Fibroblast of the aortic adventitia (primary cell): ENCODE data around the gene RNF128. TPM values are rescaled to one million over a fixed set of nuclear protein-coding genes. Genes with fewer than 3 reads are reported as not detected.
A peak's percentile ranks its signal among the peaks of the same experiment; 100 is the strongest.

Experiments used
- DNase-seq: peaks from one replicate; pipeline ENCODE4 v3.0.0-alpha.2; 2010; ENCODE audit warnings: low read depth
- H3K4me3 ChIP-seq: 2 replicates; pipeline ENCODE4 v1.5.1; 2011; ENCODE audit warnings: low read depth, mild to moderate bottlenecking, control low read depth, low read length, moderate library complexity
- CTCF ChIP-seq: IDR thresholded peaks from 2 replicates; pipeline ENCODE4 v1.5.1; 2011; ENCODE audit warnings: mild to moderate bottlenecking, low read length, control low read depth, inconsistent platforms; ENCODE audit not compliant: insufficient read depth
- total RNA-seq: library from RNA; depleted of rRNA; stranded (reverse); fragments of >200 nt; gene quantifications from 2 replicates; pipeline ENCODE4 v1.2.3, GENCODE V29; 2012; ENCODE audit warnings: low replicate concordance

RNF128 gene
- total RNA-seq, 1 donor: 12.6 TPM

DNA sequence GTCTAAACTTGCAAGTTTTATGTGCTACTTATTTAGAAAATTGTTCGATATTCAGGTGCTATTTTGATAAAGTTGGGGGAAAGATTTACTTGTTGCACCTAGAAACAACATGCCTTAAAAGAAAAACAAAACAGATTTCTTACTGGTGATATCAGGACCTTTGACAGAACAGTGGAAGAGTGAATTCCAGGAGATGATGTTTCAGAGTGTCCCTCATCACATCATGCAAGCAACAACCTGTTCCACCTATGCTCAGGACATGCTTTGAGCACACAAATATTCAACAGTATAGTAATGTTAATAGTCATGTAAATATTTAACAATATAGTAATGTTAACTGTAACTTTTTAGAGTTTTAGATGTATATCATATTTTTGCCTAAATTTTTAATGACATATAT lies 23.9 kb upstream of the RNF128 start:
- TF ChIP-seq CTCF: no peak
- no peak overlapping the region for H3K4me3 ChIP-seq
- DNase-seq: no peak

DNA sequence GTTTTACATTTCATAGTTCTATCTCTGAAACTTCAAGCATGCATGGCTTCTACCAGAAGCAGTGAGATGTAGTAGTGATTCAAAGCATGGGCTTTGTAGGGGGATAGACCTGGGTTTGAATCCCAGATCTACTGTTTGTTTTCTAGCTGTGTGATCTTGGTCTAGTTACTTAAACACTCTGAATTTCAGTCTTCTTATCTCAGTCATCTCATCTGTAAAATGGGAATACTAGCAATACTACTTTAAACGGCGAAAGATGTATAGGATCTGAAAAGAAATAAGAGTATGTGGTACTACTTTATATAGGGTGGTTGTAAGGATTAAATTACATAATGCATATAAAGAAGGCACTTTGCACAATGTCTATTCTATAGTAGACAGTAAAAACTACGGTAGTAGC lies 20.0 kb upstream of the RNF128 start:
- TF ChIP-seq CTCF: no peak
- DNase-seq: no peak
- no peak overlapping the region for H3K4me3 ChIP-seq

DNA sequence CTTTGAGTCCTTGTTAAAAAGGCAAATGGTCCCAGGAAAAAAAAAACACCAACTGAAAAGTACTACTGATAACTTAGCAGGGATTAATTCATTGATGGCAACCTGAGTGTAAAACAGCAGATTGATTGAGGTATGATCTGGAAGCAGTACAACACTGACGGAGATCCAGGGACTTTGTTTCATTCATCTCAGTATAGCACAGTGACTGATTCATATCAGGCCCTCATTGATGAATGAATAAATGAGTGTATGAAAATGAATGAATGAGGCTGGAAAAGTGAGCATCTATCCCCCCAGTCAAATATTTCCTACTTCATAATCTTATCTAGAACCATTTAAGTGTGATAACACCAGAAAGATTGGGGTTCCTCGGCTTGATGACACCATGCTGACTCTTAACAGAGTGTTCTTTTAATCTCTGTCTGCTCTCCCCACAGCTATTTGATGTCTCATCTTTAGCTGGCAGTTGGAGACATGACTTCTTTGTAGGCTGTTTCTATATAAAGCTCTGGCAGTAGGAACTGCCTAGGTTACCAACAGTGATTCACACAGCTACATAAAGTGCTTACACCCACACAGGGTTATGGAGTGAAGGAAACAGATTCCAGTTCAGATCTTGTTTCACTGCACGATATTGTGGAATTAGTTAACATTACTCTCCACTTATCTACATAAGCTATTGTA lies 18.6 kb upstream of the RNF128 start:
- TF ChIP-seq CTCF: no peak
- peak; percentile 90 for DNase-seq
- H3K4me3 ChIP-seq: no peak overlapping the region

- no peak for DNase-seq
- no peak overlapping the region for H3K4me3 ChIP-seq
- no peak for TF ChIP-seq CTCF
Measured at GRCh38 chrX:106710771-106711170, 15.7 kb upstream of the RNF128 start.

DNA sequence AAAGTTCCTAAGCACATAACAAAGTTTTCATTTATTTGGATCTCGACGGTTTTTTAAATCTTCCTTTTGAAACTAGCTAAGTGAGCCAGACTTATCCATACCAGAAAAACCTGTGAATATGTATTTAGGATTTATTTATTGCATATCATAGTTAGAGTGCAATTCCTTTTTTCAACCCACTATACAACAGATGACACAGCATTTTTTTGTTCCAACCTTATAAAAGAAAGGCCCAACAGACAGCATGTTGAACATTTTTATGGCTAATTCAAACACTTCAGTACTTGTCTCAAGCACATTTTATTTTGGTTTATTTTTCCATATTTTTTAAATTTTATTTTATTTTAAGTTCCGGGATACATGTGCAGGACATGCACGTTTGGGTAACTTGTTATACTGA lies 15.1 kb upstream of the RNF128 start:
- DNase-seq: no peak
- no peak for TF ChIP-seq CTCF
- H3K4me3 ChIP-seq: no peak overlapping the region

GRCh38 chrX:106716004-106716403 lies 10.5 kb upstream of the RNF128 start:
- DNase-seq: no peak
- TF ChIP-seq CTCF: no peak
- H3K4me3 ChIP-seq: no peak overlapping the region

DNA sequence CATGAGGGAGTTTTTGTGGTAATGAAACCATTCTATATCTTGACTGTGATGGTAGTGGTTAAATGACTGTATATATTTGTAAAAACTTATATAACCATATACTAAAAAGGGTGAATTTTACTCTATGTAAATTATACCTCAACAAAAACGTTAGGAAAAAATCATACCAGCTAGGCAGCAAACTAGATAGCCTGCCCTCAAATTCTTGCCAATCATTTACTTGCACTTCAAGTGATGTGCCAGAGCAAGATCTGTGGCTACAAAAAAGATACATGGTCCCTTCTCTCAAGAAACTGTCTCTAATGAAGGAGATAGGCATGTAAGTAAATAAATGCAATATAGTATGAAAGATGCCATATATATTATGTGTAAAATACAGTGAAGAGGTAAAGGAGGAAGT lies 10.0 kb upstream of the RNF128 start:
- no peak overlapping the region for H3K4me3 ChIP-seq
- DNase-seq: no peak
- no peak for TF ChIP-seq CTCF
